ENCODE data around the gene DCHS1. TPM values are rescaled to one million over a fixed set of nuclear protein-coding genes. Genes with fewer than 3 reads are reported as not detected.
"Not testable (repeated sequence)": the region's sequence is repeated elsewhere in the genome, so short reads cannot be mapped to it uniquely, and the experiment has no call there.

The DCHS1 gene
- total RNA-seq (1 to 10 TPM; 1.8 to 8.0 TPM), total RNA-seq (6.7 to 16.5 reads per million in 2 donors)

- Mint-ChIP-seq H3K36me3 (ENCODE audit: low read depth) (peaks cover 6% of the 10 kb centered on the region), H3K27me3 (no peaks in the 10 kb centered on the region), H3K4me3 (peak within 1 kb of the TSS; percentile 92), H3K4me1 (peaks cover 11% of the 10 kb centered on the region), H3K27ac (peak within 1 kb of the TSS; percentile 48)
- no peaks in the 10 kb centered on the region for H3K9me3 ChIP-seq (ENCODE audit: control insufficient read depth, low read length, poor library complexity, severe bottlenecking)
- ATAC-seq (peak; percentile 28), DNase-seq (peak in 2 of 3 donors; percentile 20 to 43)
Observed at GRCh38 chr11:6655790-6656583, at the start of gene DCHS1. TSS of gene DCHS1 (minus strand) at chr11:6655809. CDS start at chr11:6641613, 14,196 bp downstream.

- H3K9me3 ChIP-seq (ENCODE audit: control insufficient read depth, low read length, poor library complexity, severe bottlenecking) = no peaks in the 10 kb centered on the region
- Mint-ChIP-seq H3K4me3 (no peak overlapping the region), H3K27ac (peak overlapping the region; percentile 34), H3K4me1 (peaks cover 14% of the 10 kb centered on the region), H3K27me3 (no peaks in the 10 kb centered on the region), H3K36me3 (ENCODE audit: low read depth) (no peaks in the 10 kb centered on the region)
- no peak for DNase-seq
- ATAC-seq = peak; percentile 65
Observed at GRCh38 chr11:6703247-6704063, 47.8 kb upstream of the DCHS1 start.

GRCh38 chr11:6701955-6702354 is 46.3 kb upstream of the DCHS1 start:
- not testable (repeated sequence) for H3K4me3 Mint-ChIP-seq; ATAC-seq; H3K27ac Mint-ChIP-seq; DNase-seq; H3K36me3 Mint-ChIP-seq (ENCODE audit: low read depth); H3K27me3 Mint-ChIP-seq; H3K9me3 ChIP-seq (ENCODE audit: control insufficient read depth, low read length, poor library complexity, severe bottlenecking)
- H3K4me1 Mint-ChIP-seq = peaks cover 19% of the 10 kb centered on the region

- H3K9me3 ChIP-seq (ENCODE audit: control insufficient read depth, low read length, poor library complexity, severe bottlenecking) = no peaks in the 10 kb centered on the region
- peaks cover 22% of the 10 kb centered on the region for H3K4me1 Mint-ChIP-seq
- no peak for ATAC-seq
- H3K36me3 Mint-ChIP-seq (ENCODE audit: low read depth) = peaks cover 5% of the 10 kb centered on the region
- DNase-seq = no peak
- no peak overlapping the region for H3K27ac Mint-ChIP-seq
- H3K27me3 Mint-ChIP-seq = no peaks in the 10 kb centered on the region
- H3K4me3 Mint-ChIP-seq = no peak overlapping the region
Observed at GRCh38 chr11:6695377-6695776, 39.8 kb upstream of the DCHS1 start.

- no peaks in the 10 kb centered on the region for H3K27me3 Mint-ChIP-seq
- DNase-seq (no peak), ATAC-seq (no peak)
- H3K36me3 Mint-ChIP-seq (ENCODE audit: low read depth) = peaks cover 5% of the 10 kb centered on the region
- H3K9me3 ChIP-seq (ENCODE audit: control insufficient read depth, low read length, poor library complexity, severe bottlenecking) = no peaks in the 10 kb centered on the region
- peak overlapping the region; percentile 81 for H3K27ac Mint-ChIP-seq
- H3K4me3 Mint-ChIP-seq = no peak overlapping the region
- H3K4me1 Mint-ChIP-seq = peaks cover 22% of the 10 kb centered on the region
Observed at GRCh38 chr11:6694229-6694535, 38.6 kb upstream of the DCHS1 start.

GRCh38 chr11:6693342-6694228 is 38.0 kb upstream of the DCHS1 start:
- DNase-seq = no peak
- H3K27ac Mint-ChIP-seq = peak overlapping the region; percentile 81

GRCh38 chr11:6692128-6692527 is 36.5 kb upstream of the DCHS1 start:
- Mint-ChIP-seq H3K4me1 (peaks cover 16% of the 10 kb centered on the region), H3K4me3 (no peak overlapping the region), H3K36me3 (ENCODE audit: low read depth) (peaks cover 2% of the 10 kb centered on the region), H3K27ac (no peak overlapping the region), H3K27me3 (no peaks in the 10 kb centered on the region)
- ATAC-seq (no peak), DNase-seq (no peak)
- no peaks in the 10 kb centered on the region for H3K9me3 ChIP-seq (ENCODE audit: control insufficient read depth, low read length, poor library complexity, severe bottlenecking)

More at GRCh38 chr11:6693342-6694228, 38.0 kb upstream of the DCHS1 start:
- peaks cover 5% of the 10 kb centered on the region for H3K36me3 Mint-ChIP-seq (ENCODE audit: low read depth)
- no peak overlapping the region for H3K4me3 Mint-ChIP-seq
- H3K27me3 Mint-ChIP-seq = no peaks in the 10 kb centered on the region
- peak; percentile 50 for ATAC-seq
- H3K9me3 ChIP-seq (ENCODE audit: control insufficient read depth, low read length, poor library complexity, severe bottlenecking) = no peaks in the 10 kb centered on the region
- H3K4me1 Mint-ChIP-seq = peaks cover 22% of the 10 kb centered on the region

- H3K27ac Mint-ChIP-seq, H3K27me3 Mint-ChIP-seq: not testable (repeated sequence)
Observed at GRCh38 chr11:6690431-6691132, 35.0 kb upstream of the DCHS1 start.

GRCh38 chr11:6687876-6688275 is 32.3 kb upstream of the DCHS1 start:
- Mint-ChIP-seq H3K36me3 (ENCODE audit: low read depth) (peaks cover 7% of the 10 kb centered on the region), H3K27ac (peak overlapping the region; percentile 39), H3K27me3 (no peaks in the 10 kb centered on the region), H3K4me3 (no peak overlapping the region), H3K4me1 (peaks cover 13% of the 10 kb centered on the region)
- no peaks in the 10 kb centered on the region for H3K9me3 ChIP-seq (ENCODE audit: control insufficient read depth, low read length, poor library complexity, severe bottlenecking)
- ATAC-seq (no peak), DNase-seq (no peak)

More at GRCh38 chr11:6690431-6691132, 35.0 kb upstream of the DCHS1 start:
- H3K9me3 ChIP-seq (ENCODE audit: control insufficient read depth, low read length, poor library complexity, severe bottlenecking); H3K4me3 Mint-ChIP-seq; ATAC-seq; DNase-seq; H3K36me3 Mint-ChIP-seq (ENCODE audit: low read depth): not testable (repeated sequence)
- peaks cover 16% of the 10 kb centered on the region for H3K4me1 Mint-ChIP-seq

- ATAC-seq = no peak
- H3K4me3 Mint-ChIP-seq = peak overlapping the region; percentile 68
Observed at GRCh38 chr11:6686006-6686405, 30.4 kb upstream of the DCHS1 start.

GRCh38 chr11:6684068-6684467 is 28.5 kb upstream of the DCHS1 start:
- not testable (repeated sequence) for DNase-seq; H3K36me3 Mint-ChIP-seq (ENCODE audit: low read depth); H3K27me3 Mint-ChIP-seq; ATAC-seq; H3K9me3 ChIP-seq (ENCODE audit: control insufficient read depth, low read length, poor library complexity, severe bottlenecking)
- Mint-ChIP-seq H3K27ac (peak overlapping the region; percentile 98), H3K4me1 (peaks cover 24% of the 10 kb centered on the region), H3K4me3 (peak overlapping the region; percentile 98)

More at GRCh38 chr11:6686006-6686405, 30.4 kb upstream of the DCHS1 start:
- H3K36me3 Mint-ChIP-seq (ENCODE audit: low read depth) = peaks cover 6% of the 10 kb centered on the region
- H3K27me3 Mint-ChIP-seq = no peaks in the 10 kb centered on the region
- peaks cover 22% of the 10 kb centered on the region for H3K4me1 Mint-ChIP-seq
- H3K27ac Mint-ChIP-seq = no peak overlapping the region
- no peaks in the 10 kb centered on the region for H3K9me3 ChIP-seq (ENCODE audit: control insufficient read depth, low read length, poor library complexity, severe bottlenecking)
- no peak for DNase-seq

Measured in T-helper 17 cell (primary cell).